NCI-H82 treated with DMSO at 0.1 percent for 48 hours (cell line): ENCODE results near the gene EGR2.

ENCODE experiments used
- DNase-seq: peaks from one replicate; lab custom pipeline; 2025; ENCODE audit not compliant: unreplicated experiment; lab: John Stamatoyannopoulos, UW

EGR2 gene

GRCh38 chr10:62818426-62819011 lies 2.4 kb upstream of the EGR2 start:
- DNase-seq: no peak

DNA sequence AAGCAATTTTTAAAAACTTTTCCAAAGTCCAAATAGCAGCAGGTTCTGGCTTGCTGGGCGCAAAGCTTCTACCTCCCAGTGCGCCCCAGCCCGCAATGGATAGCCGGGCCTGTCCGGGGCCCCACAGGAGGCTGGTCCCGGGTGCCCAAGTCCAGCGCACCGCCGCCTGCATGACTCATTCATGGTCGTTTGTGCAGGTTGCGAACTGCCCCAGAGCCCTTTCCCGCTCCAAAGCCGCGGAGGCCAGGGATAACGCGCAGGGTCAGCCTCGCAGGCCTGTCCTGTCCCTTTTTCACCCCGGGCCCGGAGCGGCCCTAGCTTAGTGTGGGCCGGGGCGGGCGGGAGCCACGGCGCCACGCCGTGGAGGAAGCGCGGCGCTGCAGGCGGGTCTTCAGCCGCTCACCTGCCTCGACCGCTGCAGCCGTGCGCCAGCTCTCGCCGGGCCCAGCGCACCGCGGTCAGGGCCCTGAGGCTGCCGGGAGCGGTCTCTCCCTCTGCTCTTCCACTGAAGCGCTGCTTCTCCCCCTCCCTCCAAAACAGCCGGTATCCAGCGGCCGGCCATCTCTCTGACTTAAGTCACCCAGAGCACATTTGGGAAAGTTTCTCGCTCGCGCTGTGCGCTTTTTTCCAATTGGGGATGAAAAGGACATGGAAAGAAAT lies 1.7 kb upstream of the EGR2 start:
- DNase-seq: no peak

DNA sequence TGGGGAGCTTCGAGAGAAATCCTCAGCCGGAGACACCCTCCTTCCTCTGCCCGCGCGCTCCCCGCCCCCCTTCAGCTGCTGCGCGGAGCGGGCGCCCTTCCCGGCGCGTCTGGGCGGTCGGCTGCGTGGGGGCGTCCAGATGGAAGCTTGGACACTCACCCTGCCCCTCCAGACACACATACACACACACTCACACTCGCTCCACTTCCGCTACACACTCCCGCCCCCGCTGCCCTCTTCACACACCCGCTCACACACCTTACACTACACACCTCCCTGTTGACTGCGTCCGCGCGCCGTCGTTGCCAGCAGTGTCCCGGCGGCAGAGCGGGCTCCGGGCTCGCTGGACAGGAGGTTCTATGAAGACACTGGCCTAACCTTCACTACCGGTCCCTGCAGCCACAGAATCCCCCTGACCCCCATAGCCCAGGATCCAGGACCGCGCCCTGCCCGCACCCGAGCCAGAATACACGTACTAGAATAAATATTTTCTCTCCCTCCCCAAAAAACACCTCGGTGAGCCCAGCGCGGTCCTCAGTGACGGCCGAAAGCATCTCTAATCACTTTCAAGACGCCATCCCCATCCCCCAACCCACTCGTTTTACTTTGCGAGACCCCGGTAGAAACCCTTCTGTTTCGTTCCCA lies 1.1 kb upstream of the EGR2 start:
- DNase-seq: no peak

- no peak for DNase-seq
These were observed 163 bp downstream of the EGR2 start for GRCh38 chr10:62816076-62816330.

DNA sequence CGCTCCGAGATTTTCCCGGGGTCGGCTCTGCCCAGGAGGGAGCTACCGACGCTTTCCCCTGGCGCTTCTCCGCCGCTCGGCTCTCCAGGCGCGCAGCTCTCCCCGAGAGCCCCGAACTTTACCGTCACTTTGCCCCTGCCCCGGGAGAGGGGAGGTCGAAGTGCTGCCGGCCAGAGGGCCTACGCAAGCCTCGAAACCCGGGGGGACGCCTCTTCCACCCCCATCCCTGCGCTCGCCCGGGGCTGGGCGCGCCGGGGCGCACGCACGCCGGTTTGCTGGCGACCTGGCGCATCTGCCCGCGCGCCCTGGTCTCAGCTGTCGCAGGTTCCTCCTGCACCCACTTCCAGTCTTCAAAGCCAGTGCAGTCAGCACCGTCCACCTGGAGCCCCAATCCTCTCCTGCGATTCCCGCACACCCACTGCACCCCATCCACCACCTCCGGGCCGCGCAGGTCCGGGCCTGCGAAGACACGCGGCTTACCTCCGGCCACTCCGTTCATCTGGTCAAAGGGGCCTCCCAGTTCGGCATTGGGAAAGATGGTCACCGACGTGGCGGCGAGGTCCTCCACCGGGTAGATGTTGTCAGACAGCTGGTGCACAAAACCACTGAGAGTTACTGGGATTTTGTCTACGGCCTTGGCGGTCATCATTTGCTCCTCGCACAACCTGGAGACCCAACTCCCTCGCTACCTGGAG lies 638 bp downstream of the EGR2 start:
- no peak for DNase-seq

GRCh38 chr10:62814756-62815380 lies 1.3 kb downstream of the EGR2 start:
- no peak for DNase-seq

DNA sequence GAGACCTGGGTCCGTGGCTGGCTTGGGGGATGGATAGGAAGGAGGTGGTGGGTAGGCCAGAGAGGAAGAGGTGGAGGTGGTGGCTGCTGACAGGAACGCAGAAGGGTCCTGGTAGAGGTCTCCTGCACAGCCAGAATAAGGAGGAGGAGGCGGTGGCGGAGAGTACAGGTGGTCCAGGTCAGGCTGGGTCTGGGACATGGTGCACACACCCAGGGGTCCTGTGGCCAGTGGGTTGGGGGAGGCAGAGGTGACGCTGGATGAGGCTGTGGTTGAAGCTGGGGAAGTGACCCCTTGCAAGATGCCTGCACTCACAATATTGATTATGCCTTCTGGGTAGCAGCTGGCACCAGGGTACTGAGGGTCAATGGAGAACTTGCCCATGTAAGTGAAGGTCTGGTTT lies 2.2 kb downstream of the EGR2 start:
- no peak for DNase-seq

- no peak for DNase-seq
These were observed 2.7 kb downstream of the EGR2 start for GRCh38 chr10:62813453-62813852.

DNA sequence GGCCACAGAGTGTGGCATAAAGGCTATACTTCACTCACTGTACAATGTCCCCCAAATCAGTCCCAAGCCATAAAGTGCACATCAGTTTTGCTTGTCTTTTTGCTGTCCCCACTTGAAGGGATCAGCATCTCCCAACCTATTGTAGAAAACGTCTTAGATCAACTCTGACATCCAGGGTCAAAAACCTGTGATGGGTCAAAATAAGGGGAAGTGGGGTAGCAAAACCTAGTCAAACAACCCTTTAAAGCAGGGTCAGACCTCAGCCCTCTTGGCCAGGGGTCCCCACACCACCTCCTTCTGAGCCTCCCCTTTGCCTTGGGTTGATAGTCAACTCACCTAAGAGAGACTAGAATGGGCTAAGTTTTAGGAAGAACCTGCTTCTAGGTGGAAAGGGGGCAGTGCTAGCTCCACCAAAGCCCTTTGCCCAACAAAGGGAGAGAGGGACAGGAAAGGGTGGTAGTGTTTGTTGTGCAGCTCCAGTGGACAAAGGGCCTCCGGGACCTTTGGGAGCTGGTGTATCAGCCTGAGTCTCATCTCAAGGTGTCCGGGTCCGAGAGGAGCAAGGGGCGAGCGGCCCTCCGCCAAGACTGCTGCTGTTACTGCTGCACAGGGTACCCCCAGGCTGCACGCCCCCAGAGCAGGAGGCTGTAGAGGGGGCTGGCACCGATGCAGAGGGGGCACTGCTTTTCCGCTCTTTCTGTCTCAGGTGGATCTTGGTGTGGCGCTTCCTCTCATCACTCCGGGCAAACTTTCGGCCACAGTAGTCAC lies 3.3 kb downstream of the EGR2 start:
- no peak for DNase-seq

DNA sequence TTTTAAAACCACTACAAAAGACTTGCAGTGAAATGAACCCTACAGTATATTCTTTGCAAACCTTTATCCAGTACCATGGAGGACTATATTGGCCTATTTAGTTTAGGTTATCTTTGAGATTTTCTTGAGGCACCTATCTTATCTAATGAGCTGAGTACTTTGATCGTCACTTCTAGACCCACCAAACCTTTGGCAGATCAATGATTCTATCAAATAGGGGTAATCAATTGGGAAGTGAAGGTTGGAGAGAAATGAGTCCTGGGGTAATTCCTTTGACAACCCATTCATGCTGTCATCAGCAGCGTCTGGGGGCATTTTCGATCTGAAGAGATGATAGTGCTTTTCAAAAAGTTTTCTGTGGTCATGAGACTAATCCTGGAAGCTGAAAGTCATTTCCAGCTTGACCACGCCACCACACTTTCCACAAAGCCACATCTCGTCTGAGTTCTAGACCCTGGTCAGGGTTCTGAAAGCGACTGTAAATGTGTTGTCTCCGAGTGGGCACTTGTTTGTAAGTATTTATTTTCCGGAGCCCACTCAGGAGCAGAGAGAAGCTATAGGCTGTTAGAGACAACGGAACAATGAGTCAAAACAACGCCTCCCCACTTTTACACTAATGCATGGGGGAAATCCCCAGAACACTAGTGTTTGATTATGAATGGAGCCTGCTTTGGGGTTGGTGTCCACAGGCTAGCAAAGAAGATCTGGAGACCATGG lies 4.8 kb downstream of the EGR2 start:
- DNase-seq: no peak

DNA sequence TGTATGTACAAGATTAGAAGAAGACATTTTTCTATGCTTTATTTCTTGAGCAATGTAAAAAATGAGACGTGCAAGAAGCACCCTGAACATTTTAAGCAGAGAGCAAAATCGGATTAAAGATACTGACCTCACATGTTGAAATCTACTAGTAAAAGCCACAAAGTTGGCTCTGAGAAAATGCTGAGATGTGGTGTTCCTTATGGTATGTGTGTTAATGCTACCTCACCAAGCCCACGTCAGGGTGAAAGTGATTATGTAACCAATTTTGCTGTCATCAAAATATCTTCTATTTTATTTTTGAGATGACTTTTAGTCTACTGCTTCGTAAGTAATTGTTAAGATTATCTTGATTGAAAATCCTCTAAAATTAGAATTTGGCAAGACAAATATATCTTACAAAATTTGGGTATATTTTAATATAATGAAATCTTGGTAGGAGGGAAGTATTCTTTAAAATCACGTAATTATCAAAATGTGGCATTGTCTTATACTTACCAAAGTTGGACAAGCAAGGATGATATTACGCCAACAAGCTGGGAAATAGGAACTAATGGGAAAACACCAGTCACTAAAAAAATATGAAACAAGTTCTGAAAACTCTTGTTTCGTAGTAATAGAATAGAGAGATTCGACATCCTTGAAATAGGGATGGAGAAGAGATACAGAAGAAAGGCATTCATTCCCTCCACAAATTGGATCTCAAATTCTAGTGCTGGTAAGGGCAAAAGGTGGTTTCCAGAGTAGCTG lies 5.8 kb downstream of the EGR2 start:
- no peak for DNase-seq

GRCh38 chr10:62806251-62806650 lies 9.9 kb downstream of the EGR2 start:
- no peak for DNase-seq

- no peak for DNase-seq
These were observed 10.7 kb downstream of the EGR2 start for GRCh38 chr10:62805231-62806099.

DNA sequence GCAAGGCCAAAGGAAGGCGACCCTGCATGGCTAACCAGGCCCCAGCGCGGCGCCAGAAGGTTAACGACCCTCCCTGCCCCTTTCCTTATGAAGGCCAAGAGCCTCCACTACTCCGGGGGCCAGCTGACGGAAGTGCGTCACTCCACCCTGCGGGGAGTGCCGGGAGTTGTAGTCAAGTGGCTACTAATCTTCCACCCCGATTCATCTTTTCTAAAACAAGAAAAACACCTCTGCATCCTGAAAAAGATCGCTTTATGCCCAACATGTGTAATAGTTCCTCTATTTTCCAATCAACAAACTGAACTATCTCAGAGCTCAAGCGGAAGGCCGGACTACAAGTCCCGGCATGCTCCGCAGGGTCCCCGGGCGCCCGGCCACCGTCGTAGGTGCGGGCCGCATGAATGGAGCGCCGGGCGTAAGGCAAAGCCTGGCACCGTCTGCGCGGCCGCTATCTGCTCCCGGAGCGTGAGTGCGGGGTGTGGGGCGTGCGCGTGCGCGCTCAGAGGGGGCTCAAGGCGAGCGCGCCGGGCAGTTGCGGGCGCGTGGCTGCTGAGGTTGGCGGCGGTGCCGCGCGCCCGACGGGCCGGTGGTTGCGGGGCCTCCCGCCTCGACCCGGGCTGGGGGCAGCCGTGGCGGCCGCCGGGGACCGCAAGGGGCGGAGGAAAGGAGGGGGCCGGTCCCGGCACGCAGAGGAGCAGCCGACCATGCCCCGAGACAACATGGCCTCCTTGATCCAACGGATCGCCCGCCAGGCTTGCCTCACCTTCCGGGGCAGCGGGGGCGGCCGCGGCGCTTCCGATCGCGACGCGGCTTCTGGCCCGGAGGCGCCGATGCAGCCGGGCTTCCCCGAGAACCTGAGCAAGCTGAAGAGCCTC lies 11.6 kb downstream of the EGR2 start, which contains the start of gene ADO:
TSS of gene ADO (plus strand) at position 365 of the 875 bp plus-strand sequence. CDS start at position 705, 340 bp downstream.
- DNase-seq: peak; percentile 79

DNA sequence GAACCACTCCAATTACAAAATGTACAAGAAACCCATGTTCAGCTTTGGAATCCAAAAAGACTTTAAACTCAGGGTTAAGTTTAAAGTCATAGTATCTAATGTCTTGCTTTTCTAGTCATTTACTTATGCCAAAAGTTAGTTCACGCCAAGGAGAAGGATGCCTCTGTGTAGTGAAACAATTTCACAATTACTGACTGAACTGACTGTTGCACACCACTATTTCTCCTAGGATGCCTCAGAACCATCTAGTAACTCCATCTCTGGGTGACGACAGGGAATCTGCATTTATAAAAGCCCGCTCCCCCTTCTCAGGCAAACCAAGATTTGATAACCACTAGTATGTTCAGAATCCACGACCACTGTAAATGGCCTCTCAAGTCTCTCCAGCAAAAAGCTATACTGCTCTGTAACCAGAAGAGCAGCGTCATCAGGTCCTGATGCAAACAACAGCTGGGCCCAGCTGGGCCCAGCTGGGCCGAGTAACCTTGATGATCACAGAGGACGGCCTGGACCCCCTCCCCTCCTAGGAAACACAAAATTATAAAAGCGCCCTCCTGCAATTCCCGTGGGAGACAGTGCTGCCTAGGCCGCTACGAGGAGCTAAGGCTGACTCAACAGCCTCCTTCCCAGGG lies 12.3 kb downstream of the EGR2 start:
- DNase-seq: no peak

- DNase-seq: no peak
These were observed 14.3 kb downstream of the EGR2 start for GRCh38 chr10:62801871-62802270.

DNA sequence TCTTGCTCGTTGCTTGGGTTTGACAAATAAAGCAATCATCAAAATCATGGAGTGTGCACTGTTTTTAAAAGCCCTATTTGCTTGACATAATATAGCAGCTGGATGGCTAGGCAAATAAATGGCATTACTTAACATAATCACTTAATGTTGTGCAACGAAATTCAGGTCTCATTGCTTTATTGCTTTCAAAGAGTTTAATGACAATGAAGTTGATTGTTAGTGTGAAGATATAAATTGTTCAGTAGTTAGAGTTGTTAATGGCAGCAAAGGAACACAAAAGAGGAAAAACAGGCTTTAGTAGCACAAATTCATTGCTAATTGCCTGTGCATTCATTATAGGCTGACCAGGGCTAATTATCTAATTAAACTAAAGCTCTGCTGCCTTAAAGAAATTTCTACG lies 19.3 kb downstream of the EGR2 start:
- no peak for DNase-seq
